Glutamatergic neuron (in vitro differentiated cells): ENCODE data around the gene ABTB2. TPM values are rescaled to one million over a fixed set of nuclear protein-coding genes. Genes with fewer than 3 reads are reported as not detected.

Experiments
- DNase-seq: peaks from one replicate; pipeline ENCODE4 v3.0.0; 2022
- H3K27ac Mint-ChIP-seq: one replicate; pipeline ENCODE4 v1.8.0; 2020; ENCODE audit warnings: mild to moderate bottlenecking, mixed read lengths, inconsistent platforms; ENCODE audit not compliant: unreplicated experiment
- H3K27me3 Mint-ChIP-seq: one replicate; pipeline ENCODE4 v1.8.0; 2020; ENCODE audit warnings: mild to moderate bottlenecking, moderate library complexity, mixed read lengths, inconsistent platforms; ENCODE audit not compliant: unreplicated experiment
- H3K36me3 Mint-ChIP-seq: one replicate; pipeline ENCODE4 v1.8.0; 2020; ENCODE audit warnings: mild to moderate bottlenecking, mixed read lengths, inconsistent platforms; ENCODE audit not compliant: unreplicated experiment
- H3K4me1 Mint-ChIP-seq: one replicate; pipeline ENCODE4 v1.8.0; 2020; ENCODE audit warnings: mild to moderate bottlenecking, low read depth, mixed read lengths, inconsistent platforms; ENCODE audit not compliant: unreplicated experiment
- H3K4me3 Mint-ChIP-seq: one replicate; pipeline ENCODE4 v1.8.0; 2020; ENCODE audit warnings: mild to moderate bottlenecking, mixed read lengths, inconsistent platforms; ENCODE audit not compliant: unreplicated experiment
- H3K9me3 Mint-ChIP-seq: one replicate; pipeline ENCODE4 v1.8.0; 2020; ENCODE audit warnings: mild to moderate bottlenecking, moderate library complexity, mixed read lengths, inconsistent platforms; ENCODE audit not compliant: unreplicated experiment
- total RNA-seq: library from RNA; stranded (reverse); fragmentation: NEBNext Ultra II Directional; extraction: Animal tissue kit (Norgen Biotek cat#: 25700); gene quantifications from one replicate; pipeline ENCODE4 v1.2.1, GENCODE V29; 2021; ENCODE audit not compliant: unreplicated experiment
- TF ChIP-seq, protein P1 (sequence below): fragments of 200-600 bp; sonication (generic); IDR thresholded peaks from one replicate; pipeline ENCODE4 v1.5.0; 2021; ENCODE audit not compliant: partially characterized antibody, unreplicated experiment

ABTB2 gene
- total RNA-seq, 1 donor from 2014 or later: 9.3 TPM

DNA sequence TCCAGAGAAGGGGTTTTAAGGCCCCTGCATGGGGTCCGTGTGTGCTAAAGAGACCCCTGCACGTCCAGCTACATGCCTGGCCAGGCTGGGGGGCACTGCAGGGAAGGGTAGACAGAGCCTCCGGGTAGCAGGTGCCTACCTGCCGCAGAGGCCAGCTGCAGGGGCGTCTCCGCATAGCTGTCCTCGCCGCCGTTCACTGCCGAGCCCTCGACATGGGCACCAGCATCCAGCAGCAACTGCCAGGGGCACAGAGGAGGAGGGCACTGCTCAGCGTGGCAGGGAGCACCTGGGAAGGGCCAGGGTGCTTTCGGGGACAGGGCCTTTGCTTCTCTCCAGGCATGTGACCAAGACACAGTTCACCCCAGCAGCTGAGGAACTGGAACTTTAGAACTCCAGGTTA, 192.7 kb downstream of the ABTB2 start:
- no peaks in the 10 kb centered on the region for H3K36me3 Mint-ChIP-seq
- no peak for DNase-seq
- peaks cover 17% of the 10 kb centered on the region for H3K27me3 Mint-ChIP-seq
- H3K4me1 Mint-ChIP-seq: peaks cover 20% of the 10 kb centered on the region
- H3K9me3 Mint-ChIP-seq: peaks cover 7% of the 10 kb centered on the region
- no peak overlapping the region for H3K27ac Mint-ChIP-seq
- H3K4me3 Mint-ChIP-seq: no peak overlapping the region
- TF ChIP-seq, protein P1, sequence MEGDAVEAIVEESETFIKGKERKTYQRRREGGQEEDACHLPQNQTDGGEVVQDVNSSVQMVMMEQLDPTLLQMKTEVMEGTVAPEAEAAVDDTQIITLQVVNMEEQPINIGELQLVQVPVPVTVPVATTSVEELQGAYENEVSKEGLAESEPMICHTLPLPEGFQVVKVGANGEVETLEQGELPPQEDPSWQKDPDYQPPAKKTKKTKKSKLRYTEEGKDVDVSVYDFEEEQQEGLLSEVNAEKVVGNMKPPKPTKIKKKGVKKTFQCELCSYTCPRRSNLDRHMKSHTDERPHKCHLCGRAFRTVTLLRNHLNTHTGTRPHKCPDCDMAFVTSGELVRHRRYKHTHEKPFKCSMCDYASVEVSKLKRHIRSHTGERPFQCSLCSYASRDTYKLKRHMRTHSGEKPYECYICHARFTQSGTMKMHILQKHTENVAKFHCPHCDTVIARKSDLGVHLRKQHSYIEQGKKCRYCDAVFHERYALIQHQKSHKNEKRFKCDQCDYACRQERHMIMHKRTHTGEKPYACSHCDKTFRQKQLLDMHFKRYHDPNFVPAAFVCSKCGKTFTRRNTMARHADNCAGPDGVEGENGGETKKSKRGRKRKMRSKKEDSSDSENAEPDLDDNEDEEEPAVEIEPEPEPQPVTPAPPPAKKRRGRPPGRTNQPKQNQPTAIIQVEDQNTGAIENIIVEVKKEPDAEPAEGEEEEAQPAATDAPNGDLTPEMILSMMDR: no peak

DNA sequence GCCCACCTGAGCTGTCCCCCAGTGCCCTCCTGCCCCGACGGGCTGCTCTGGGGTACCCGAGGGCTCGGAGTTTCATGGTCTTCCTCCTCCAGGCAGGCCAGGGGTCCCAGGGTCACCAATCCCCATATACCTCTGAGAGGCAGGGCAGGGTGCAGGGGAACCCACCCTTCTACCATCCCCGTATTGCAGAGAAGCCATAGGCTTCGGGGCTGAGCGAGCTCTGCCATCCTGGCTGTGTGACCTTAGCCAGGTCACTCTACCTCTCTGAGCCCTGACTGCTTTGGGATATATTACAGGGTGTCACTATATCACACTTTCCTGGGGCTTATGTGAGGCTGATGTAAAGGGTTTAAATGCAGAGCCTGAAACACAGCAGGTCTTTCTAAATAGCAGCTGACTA, 195.0 kb downstream of the ABTB2 start:
- H3K27me3 Mint-ChIP-seq: peaks cover 15% of the 10 kb centered on the region
- TF ChIP-seq, protein P1: no peak
- peaks cover 5% of the 10 kb centered on the region for H3K4me1 Mint-ChIP-seq
- no peak for DNase-seq
- H3K36me3 Mint-ChIP-seq: no peaks in the 10 kb centered on the region
- H3K9me3 Mint-ChIP-seq: peaks cover 3% of the 10 kb centered on the region
- no peak overlapping the region for H3K4me3 Mint-ChIP-seq
- H3K27ac Mint-ChIP-seq: no peak overlapping the region

DNA sequence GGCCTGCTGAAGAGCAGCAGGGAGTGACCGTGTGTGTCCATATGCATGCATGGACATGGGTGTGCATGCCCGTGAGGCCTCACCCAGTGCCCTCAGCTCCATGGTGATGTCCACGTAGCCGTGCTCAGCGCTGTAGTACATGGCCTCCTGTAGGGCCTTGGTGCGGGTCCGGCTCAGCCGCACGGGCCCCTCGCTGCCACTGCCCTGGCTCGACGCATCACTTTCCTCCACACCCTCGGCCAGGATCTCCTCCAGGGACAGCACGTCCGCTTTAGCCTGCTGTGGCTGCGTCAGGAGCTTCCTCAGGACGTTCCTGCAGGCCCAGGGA, 195.4 kb downstream of the ABTB2 start:
- peaks cover 5% of the 10 kb centered on the region for H3K4me1 Mint-ChIP-seq

DNA sequence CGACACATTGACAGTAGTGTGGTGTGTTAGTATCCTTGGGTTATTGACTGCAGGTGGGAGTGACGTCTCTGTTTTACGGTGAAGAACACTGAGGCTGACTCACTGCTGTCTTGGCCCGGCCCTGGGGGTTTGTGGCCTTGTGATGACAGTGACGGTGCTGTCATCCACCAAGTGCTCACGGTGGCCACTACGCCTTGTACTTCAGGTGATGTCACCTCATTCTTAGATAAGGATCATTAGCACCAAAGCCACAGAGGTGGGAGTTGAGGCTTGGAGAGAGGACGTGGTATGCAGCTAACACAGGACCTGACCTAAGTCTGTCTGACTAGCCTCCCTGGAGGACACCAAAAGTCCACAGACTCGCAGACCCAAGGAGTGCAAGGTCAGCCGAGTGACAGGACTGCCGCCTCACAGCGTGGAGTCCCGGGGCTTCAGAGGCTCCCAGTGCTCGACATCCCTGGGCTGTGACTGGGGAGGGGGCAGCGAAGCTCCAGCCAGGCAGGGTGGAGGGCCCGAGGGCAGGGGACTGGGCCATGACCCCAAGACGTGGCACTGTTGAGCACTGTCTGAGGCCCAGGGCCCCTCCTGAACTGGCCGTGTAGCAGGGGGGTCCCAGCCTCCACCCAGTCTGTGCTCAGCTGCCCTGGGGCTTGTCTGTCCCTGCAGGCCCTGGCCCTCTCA, 195.9 kb downstream of the ABTB2 start:
- Mint-ChIP-seq H3K4me1 (peaks cover 5% of the 10 kb centered on the region), H3K36me3 (no peaks in the 10 kb centered on the region), H3K27ac (no peak overlapping the region), H3K4me3 (no peak overlapping the region), H3K27me3 (peaks cover 11% of the 10 kb centered on the region), H3K9me3 (peaks cover 3% of the 10 kb centered on the region)
- TF ChIP-seq, protein P1: no peak
- DNase-seq: no peak

More for the DNA sequence above, 195.4 kb downstream of the ABTB2 start:
- H3K27me3 Mint-ChIP-seq: peaks cover 16% of the 10 kb centered on the region
- no peak overlapping the region for H3K4me3 Mint-ChIP-seq
- no peaks in the 10 kb centered on the region for H3K36me3 Mint-ChIP-seq
- no peak overlapping the region for H3K27ac Mint-ChIP-seq
- peaks cover 3% of the 10 kb centered on the region for H3K9me3 Mint-ChIP-seq
- no peak for DNase-seq
- TF ChIP-seq, protein P1: no peak

DNA sequence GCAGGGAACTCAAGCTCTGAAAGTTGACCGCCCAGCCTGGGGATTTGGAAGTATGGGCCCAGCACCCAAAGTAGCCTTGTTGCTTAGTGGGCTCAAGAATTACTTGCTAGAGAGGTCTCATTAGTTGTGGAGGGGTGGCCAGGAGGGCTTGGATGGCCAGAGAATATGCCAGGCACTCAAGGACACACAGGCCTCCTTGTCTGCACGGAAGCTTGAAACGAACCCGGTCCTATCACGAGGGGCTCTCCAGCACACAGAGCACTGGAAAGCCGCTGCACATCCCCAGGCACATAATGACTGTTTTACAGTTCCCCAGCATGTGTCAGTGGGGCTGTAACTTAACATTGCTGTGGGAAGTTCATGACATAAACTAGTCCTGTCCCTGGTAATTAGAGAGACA, 196.4 kb downstream of the ABTB2 start:
- H3K27me3 Mint-ChIP-seq: peaks cover 9% of the 10 kb centered on the region
- TF ChIP-seq, protein P1: no peak
- no peak overlapping the region for H3K27ac Mint-ChIP-seq
- no peak for DNase-seq
- H3K4me3 Mint-ChIP-seq: no peak overlapping the region
- H3K36me3 Mint-ChIP-seq: no peaks in the 10 kb centered on the region
- H3K4me1 Mint-ChIP-seq: peaks cover 5% of the 10 kb centered on the region
- H3K9me3 Mint-ChIP-seq: peaks cover 5% of the 10 kb centered on the region
